NT2/D1 (cell line): ENCODE results near the gene RRP15.

Experiments used
- DNase-seq: peaks from one replicate; pipeline ENCODE4 v3.0.0-alpha.2; 2011; ENCODE audit warnings: low read depth, low spot score
- H3K27me3 ChIP-seq: 2 replicates; pipeline ENCODE4 v1.6.0; 2011; ENCODE audit warnings: mild to moderate bottlenecking; ENCODE audit not compliant: insufficient read length, insufficient read depth
- H3K36me3 ChIP-seq: 2 replicates; pipeline ENCODE4 v1.6.1; 2011; ENCODE audit warnings: mild to moderate bottlenecking, low read length, mixed read lengths; ENCODE audit not compliant: insufficient read depth, insufficient read length
- H3K4me1 ChIP-seq: 2 replicates; pipeline ENCODE4 v1.5.1; 2011; ENCODE audit not compliant: insufficient read depth, insufficient read length
- H3K4me3 ChIP-seq: 2 replicates; pipeline ENCODE4 v1.5.1; 2011; ENCODE audit warnings: low read depth; ENCODE audit not compliant: insufficient read length
- H3K9ac ChIP-seq: 2 replicates; pipeline ENCODE4 v1.6.0; 2011; ENCODE audit warnings: low read depth; ENCODE audit not compliant: insufficient read length
- H3K9me3 ChIP-seq: 2 replicates; pipeline ENCODE4 v1.5.1; 2011; ENCODE audit warnings: mild to moderate bottlenecking, low read length; ENCODE audit not compliant: insufficient read depth
- SUZ12 ChIP-seq: IDR thresholded peaks from 2 replicates; pipeline ENCODE4 v1.6.1; 2011; ENCODE audit not compliant: insufficient read length, insufficient read depth; ENCODE audit errors: extremely low read depth
- YY1 ChIP-seq: IDR thresholded peaks from 2 replicates; pipeline ENCODE4 v1.6.1; 2011; ENCODE audit not compliant: insufficient read length, insufficient read depth
- ZNF274 ChIP-seq: IDR thresholded peaks from 2 replicates; pipeline ENCODE4 v1.6.1; 2011; ENCODE audit warnings: mild to moderate bottlenecking, low read depth, low read length

RRP15 gene

DNA sequence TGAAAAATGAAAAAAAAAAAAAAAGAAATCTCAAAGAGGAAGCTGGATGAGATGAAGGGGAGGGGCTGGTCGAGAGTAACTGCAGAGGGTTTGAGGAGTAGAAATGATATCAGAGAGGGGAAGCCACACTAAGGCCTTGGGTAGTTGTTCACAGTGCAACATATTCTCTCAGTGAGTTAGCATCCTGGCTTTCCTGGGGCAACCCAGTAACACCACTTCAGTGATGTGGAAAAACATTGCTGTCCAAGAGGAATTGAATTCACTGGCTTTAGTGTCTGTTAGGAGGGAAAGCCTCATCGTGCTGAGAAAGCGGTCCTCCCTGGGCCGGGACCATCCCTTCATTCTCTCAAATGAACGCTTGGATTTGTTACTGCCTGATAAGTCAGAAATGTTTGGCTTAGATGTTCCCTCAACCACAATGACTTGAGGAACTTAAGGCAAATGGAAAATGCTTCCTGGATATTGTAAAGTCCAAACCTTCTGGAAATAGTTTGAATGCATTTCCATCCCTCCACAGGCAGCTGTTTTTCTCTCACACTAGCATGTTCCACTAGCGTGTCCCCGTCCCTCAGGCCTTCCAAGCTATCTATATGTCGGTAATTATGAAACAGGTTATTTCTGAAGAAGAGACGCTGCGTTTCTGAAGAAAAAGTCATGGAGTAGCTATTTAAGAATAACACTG is 72.3 kb downstream of the RRP15 start:
- Histone ChIP-seq H3K9ac (no peak overlapping the region), H3K4me1 (no peaks in the 10 kb centered on the region)
- DNase-seq: no peak

DNA sequence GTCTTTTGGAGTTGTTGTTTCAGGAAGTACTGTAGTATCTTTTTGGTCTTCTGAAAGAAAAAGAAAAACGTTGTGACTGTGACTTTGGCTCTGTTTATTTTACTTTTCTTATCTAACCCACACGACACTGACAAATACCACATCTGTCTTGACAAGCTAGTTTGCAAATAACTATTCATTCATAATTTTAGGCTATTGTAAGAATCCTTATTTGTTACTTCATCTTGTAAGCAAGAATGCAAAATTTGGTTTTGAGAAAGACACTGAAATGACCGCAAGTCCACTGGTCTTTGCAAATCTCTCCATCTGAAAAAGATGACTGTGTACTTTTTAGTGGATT is 72.8 kb downstream of the RRP15 start:
- DNase-seq: no peak
- Histone ChIP-seq H3K36me3 (peaks cover 14% of the 10 kb centered on the region), H3K9me3 (no peaks in the 10 kb centered on the region), H3K27me3 (no peaks in the 10 kb centered on the region), H3K9ac (no peak overlapping the region), H3K4me1 (no peaks in the 10 kb centered on the region), H3K4me3 (no peak overlapping the region)
- TF ChIP-seq ZNF274 (no peak), SUZ12 (no peak), YY1 (no peak)

More for the DNA sequence above, 72.3 kb downstream of the RRP15 start:
- Histone ChIP-seq H3K36me3 (peaks cover 16% of the 10 kb centered on the region), H3K4me3 (no peak overlapping the region), H3K27me3 (no peaks in the 10 kb centered on the region), H3K9me3 (no peaks in the 10 kb centered on the region)
- TF ChIP-seq SUZ12 (no peak), ZNF274 (no peak), YY1 (no peak)

DNA sequence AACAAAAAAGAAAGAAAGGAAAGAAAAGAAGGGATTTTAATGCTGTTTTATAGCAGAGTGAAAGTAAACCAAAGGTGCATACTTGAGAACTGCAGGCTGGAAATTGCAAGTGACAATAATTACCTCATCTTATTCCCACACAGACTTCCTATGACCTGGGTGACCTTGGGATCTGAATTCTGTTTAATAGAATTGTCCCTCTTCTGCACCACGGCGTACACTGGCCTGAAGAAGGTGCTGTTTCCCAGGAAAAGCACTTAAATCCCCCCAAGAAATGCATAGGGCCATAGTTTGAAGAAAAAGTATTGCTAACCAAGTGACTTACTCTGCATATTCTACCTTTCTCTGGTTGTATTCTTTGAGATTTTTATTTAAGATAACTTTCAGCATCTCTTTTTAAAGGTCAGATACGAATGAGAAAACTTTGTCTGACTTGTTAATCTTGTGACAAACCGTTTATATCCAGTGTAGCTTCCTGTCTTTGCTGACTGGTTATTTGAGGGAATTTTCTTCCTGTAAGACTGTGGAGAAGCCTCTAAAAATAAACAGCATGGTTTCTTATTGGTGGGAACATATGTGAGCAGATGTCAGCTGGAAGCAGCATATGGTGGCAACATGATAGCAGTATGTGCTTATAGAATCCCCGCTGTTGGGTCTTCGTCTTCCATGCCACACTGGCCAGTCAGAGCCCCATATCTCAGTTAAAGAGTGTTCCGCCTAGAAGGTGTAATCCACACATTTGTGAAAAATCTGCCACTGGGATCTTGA is 76.4 kb downstream of the RRP15 start:
- no peaks in the 10 kb centered on the region for H3K9me3 ChIP-seq
- H3K36me3 ChIP-seq: peaks cover 18% of the 10 kb centered on the region
- no peak overlapping the region for H3K4me3 ChIP-seq
- H3K27me3 ChIP-seq: no peaks in the 10 kb centered on the region
- no peak for TF ChIP-seq SUZ12
- no peak overlapping the region for H3K9ac ChIP-seq
- H3K4me1 ChIP-seq: no peaks in the 10 kb centered on the region
- DNase-seq: no peak

DNA sequence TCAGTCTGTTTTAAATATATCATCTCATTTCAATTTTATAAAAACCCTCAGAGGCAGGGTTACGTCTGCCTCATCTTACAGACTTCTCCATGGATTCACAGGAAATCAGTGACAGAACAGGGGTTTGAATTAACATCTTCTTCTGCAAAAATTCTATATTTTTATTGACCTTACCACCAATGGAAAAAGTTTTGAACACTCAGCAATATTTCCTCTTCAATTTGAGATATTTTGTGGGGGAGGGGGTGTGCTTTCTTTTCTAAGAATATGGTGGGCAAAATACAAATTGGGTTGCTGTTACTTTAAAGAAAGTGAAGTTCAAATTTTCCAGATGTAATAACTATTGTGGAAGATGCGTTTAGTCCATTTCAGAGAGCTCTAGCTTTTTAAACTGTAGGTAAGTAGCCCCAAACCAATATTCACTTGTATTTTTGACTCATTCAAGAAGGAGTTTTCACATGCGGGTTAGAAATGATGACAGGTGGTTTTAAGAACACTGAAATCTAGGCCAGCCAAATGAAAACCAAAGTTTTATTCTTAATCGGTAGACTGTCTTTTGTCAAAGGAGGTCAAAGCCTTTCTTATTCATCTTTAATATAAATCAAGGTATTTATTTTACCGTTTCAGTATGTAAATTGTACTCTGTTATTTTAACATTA is 77.5 kb downstream of the RRP15 start:
- peaks cover 23% of the 10 kb centered on the region for H3K36me3 ChIP-seq
- no peak overlapping the region for H3K9ac ChIP-seq
- DNase-seq: no peak
- no peak overlapping the region for H3K4me3 ChIP-seq
- no peaks in the 10 kb centered on the region for H3K9me3 ChIP-seq
- no peaks in the 10 kb centered on the region for H3K27me3 ChIP-seq
- no peaks in the 10 kb centered on the region for H3K4me1 ChIP-seq
- TF ChIP-seq YY1 (no peak), ZNF274 (no peak), SUZ12 (no peak)

DNA sequence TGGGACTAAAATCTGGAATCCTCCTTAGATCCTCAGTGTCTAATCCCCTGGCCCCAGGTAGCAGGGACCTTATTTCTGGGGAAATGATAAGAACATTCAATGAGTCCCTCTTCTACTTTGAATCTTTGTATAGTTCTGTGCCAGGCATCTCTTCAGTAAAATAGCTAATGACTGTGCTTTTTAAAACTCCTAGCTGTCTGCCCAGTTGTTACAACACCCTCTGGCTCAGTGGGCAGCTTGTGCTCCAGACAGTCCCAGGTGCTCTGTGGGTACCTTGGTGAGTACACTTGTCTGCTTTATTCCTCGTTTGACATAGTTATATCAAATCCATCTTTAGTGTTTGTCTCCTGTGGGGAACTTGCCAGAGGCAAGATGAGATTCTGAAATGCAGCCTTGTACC is 78.0 kb downstream of the RRP15 start:
- no peak overlapping the region for H3K4me3 ChIP-seq
- no peak overlapping the region for H3K9ac ChIP-seq
- DNase-seq: no peak
- TF ChIP-seq ZNF274 (no peak), YY1 (no peak), SUZ12 (no peak)
- H3K36me3 ChIP-seq: peaks cover 23% of the 10 kb centered on the region
- H3K4me1 ChIP-seq: no peaks in the 10 kb centered on the region
- no peaks in the 10 kb centered on the region for H3K9me3 ChIP-seq
- H3K27me3 ChIP-seq: no peaks in the 10 kb centered on the region

DNA sequence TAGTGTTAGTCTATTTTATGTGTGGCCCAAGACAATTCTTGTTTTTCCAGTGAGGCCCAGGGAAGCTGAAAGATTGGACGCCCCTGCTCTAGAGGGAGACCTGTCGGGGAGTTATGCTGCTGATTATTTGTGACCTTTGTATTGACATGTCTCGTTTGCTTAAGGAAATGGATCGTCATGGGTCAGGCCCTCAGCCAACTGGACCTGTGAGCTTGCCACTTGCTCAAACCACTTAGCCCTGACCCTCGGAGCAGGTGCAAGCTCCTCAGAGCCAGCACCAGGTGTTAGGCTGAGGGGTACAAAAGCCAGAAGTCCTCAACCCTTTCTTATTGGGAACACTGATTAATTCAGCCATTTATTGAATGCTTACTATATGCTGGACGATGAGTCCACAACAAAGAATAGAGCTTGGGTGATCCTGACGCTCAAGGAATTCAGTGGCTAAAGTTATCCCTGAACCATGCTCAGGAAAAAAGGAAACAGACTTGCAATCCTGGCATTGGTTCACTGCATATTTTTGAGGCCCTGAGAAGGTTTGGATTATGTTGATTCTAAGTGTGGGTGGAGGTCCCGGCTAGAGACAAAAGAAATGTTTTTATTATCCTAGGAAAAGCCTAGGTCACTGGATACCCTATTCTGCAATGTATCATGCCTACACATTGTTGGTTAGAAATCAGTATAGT is 79.1 kb downstream of the RRP15 start:
- DNase-seq: no peak
- TF ChIP-seq SUZ12 (no peak), YY1 (no peak), ZNF274 (no peak)
- H3K36me3 ChIP-seq: peaks cover 18% of the 10 kb centered on the region
- no peaks in the 10 kb centered on the region for H3K27me3 ChIP-seq
- H3K4me1 ChIP-seq: no peaks in the 10 kb centered on the region
- no peak overlapping the region for H3K9ac ChIP-seq
- no peaks in the 10 kb centered on the region for H3K9me3 ChIP-seq
- H3K4me3 ChIP-seq: no peak overlapping the region

DNA sequence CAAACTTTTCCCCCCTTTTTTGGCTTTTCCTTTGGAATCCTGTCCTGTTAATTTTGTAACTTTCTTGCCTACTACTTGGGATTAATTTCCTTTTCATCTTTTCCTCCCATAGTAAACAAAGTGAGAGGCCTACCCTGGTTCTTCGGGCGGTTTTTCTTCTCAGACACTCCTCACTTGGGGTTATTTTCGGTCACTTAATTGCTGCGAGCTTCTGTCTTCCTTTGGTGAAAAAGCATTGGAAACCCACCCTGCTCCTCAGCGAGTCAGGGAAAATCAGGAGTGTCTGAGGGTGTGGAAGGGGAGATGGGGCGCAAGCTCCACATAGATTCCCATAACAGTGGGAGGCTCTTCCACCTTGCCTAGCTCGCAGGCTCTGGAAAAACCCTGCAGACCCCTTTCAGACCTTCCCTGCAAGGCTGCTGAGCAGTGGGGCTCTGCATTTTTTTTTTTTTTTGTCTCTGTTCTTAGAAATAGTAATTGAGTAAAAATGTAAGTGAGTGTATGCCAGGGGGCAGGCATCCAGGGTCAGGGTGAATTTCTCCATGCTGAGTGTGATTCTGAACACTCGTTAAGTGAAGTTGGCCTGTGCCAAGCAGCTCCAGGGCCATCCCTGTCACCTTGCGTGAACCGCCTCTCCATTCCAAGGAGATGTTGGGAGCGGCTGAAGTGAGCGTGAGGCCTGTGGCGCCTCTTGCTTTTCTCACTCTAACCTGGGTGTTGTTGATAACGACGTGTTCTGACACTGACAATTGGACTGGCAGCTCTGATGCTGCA is 80.3 kb downstream of the RRP15 start:
- H3K9me3 ChIP-seq: no peaks in the 10 kb centered on the region
- no peak for DNase-seq
- no peak overlapping the region for H3K9ac ChIP-seq
- no peaks in the 10 kb centered on the region for H3K4me1 ChIP-seq
- no peak overlapping the region for H3K4me3 ChIP-seq
- TF ChIP-seq ZNF274: no peak
- TF ChIP-seq SUZ12: no peak
- TF ChIP-seq YY1: no peak
- no peaks in the 10 kb centered on the region for H3K27me3 ChIP-seq
- peaks cover 20% of the 10 kb centered on the region for H3K36me3 ChIP-seq
